ENCODE measurements around the gene PFKP. TPM values are rescaled to one million over a fixed set of nuclear protein-coding genes. Genes with fewer than 3 reads are reported as not detected.
A peak's percentile ranks its signal among the peaks of the same experiment; 100 is the strongest.

The PFKP gene
- total and polyA plus RNA-seq, 2 experiments from 2014 or later: 639 to 781 TPM

DNA sequence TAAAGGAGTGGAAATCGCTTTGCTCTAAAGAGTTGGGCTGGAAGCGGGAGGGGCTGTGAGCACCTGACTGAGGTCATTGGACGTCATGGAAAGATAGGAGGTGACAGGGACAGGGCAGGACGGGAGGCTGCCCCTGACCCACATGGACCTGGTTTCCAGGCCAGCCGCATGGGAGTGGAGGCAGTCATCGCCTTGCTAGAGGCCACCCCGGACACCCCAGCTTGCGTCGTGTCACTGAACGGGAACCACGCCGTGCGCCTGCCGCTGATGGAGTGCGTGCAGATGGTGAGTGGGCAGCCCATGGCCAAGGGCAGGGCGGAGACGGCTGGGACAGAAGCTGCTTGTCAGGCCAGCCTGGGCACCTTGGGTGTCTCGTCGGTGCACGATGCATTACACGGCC, 41.8 kb downstream of the PFKP start:
- Histone ChIP-seq H3K9me3 (ENCODE audit: low read depth) (no peaks in the 10 kb centered on the region), H3K36me3 (peaks cover 70% of the 10 kb centered on the region), H3K4me3 (no peak overlapping the region), H3K27ac (peak overlapping the region; percentile 71), H3K4me1 (ENCODE audit: low read depth) (peaks cover 19% of the 10 kb centered on the region), H3K27me3 (no peaks in the 10 kb centered on the region)
- TF ChIP-seq, protein P1, sequence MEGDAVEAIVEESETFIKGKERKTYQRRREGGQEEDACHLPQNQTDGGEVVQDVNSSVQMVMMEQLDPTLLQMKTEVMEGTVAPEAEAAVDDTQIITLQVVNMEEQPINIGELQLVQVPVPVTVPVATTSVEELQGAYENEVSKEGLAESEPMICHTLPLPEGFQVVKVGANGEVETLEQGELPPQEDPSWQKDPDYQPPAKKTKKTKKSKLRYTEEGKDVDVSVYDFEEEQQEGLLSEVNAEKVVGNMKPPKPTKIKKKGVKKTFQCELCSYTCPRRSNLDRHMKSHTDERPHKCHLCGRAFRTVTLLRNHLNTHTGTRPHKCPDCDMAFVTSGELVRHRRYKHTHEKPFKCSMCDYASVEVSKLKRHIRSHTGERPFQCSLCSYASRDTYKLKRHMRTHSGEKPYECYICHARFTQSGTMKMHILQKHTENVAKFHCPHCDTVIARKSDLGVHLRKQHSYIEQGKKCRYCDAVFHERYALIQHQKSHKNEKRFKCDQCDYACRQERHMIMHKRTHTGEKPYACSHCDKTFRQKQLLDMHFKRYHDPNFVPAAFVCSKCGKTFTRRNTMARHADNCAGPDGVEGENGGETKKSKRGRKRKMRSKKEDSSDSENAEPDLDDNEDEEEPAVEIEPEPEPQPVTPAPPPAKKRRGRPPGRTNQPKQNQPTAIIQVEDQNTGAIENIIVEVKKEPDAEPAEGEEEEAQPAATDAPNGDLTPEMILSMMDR (IDR thresholded peaks at IDR 0.05; ENCODE audit: low read depth, low read length): no peak
- DNase-seq (ENCODE audit: low read depth in 1 of 2, low spot score in 1 of 2): no peak

DNA sequence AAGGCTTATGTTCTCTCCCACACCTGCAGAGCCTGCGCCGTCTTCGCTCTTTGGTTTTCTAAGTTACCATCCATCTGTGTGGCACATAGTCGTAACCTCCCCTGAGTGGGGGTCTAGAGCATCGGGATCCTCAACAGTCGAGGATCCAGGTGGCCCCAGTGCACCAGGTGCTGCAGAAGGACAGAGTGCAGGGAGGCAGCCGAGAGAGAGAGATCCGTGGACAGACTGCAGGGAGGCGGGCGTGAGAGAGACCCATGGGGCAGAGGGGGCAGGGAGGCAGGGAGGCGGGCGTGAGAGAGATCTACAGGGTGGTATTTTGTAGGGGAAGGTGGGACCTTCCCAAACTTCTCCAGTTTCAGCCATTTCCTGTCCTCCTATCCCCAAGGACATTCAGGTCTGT, 42.3 kb downstream of the PFKP start:
- no peak overlapping the region for H3K4me3 ChIP-seq
- H3K27ac ChIP-seq: peak overlapping the region; percentile 71
- no peak for DNase-seq (ENCODE audit: low read depth in 1 of 2, low spot score in 1 of 2)
- TF ChIP-seq, protein P1 (IDR thresholded peaks at IDR 0.05; ENCODE audit: low read depth, low read length): no peak
- peaks cover 69% of the 10 kb centered on the region for H3K36me3 ChIP-seq
- H3K4me1 ChIP-seq (ENCODE audit: low read depth): peaks cover 19% of the 10 kb centered on the region
- H3K9me3 ChIP-seq (ENCODE audit: low read depth): no peaks in the 10 kb centered on the region
- H3K27me3 ChIP-seq: no peaks in the 10 kb centered on the region

DNA sequence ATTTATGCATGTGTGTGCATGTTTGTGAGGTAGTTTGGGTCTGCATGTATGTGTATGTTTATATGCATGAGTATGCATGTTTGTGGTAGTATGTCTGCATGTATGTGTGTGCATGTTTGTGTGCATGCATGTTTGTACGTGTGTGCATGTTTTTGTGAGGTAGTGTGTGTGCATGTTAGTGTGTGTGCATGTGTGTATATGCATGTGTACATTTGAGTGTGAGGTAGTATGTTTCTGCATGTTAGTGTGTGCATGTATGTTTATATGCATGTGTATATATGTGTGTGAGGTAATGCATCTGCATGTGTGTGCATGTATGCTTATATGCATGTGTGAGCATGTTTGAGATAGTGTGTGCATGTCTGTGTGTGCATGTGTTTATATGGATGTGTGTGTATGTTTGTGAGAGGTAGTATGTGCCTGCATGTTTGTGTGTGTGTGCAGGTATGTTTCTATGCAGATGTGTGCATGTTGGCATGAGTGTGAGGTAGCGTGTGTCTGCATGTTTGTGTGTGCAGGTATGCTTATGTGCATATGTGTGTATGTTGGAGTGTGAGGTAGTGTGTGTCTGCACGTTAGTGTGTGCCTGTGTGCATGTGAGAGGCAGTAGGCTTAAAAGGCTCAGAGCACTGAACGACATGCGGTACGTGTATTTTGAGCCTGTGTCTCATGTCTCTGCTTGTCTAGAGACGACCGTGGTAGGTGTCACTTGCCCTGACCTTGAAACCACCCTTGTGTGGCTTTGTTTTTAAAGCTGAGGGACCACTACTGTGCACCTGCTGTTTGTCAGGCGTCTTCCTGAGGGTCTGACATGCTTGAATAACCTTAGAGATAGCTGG, 43.7 kb downstream of the PFKP start:
- Histone ChIP-seq H3K27ac (peak overlapping the region; percentile 84), H3K4me3 (no peak overlapping the region), H3K4me1 (ENCODE audit: low read depth) (peaks cover 22% of the 10 kb centered on the region), H3K9me3 (ENCODE audit: low read depth) (no peaks in the 10 kb centered on the region), H3K27me3 (no peaks in the 10 kb centered on the region), H3K36me3 (peaks cover 68% of the 10 kb centered on the region)
- DNase-seq (ENCODE audit: low read depth in 1 of 2, low spot score in 1 of 2): peak in 1 of 2 donors; percentile 44
- TF ChIP-seq, protein P1 (IDR thresholded peaks at IDR 0.05; ENCODE audit: low read depth, low read length): no peak

DNA sequence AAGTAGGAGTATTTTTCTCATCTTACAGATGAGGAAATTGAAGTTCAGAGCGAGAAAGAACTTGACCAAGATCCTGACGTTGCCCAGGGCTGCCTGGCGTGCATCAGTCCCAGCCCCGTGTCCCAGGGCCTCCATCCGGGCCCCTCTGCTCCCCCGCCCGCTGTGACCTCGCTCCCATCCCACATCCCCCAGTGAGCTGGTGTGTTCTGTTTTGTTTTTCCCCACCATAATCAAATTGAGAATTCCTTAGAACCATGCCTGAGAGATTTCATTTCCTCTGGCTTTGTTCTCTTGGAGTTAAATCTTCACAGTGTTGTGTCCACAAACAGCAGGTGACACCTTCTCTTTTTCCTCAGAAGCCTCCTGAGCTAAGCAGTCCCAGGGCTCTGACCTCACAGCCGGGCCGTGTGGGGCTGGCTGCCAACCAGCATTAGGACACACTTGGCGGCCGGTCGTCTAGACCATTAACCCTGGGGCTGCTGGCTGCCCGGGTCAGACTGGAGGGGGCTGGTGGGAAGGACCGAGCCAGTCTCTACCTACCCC, 44.3 kb downstream of the PFKP start:
- Histone ChIP-seq H3K27ac (peak overlapping the region; percentile 84), H3K36me3 (peaks cover 75% of the 10 kb centered on the region), H3K4me1 (ENCODE audit: low read depth) (peaks cover 28% of the 10 kb centered on the region), H3K4me3 (no peak overlapping the region), H3K27me3 (no peaks in the 10 kb centered on the region), H3K9me3 (ENCODE audit: low read depth) (no peaks in the 10 kb centered on the region)
- DNase-seq (ENCODE audit: low read depth in 1 of 2, low spot score in 1 of 2): peak; percentile 27 to 35
- TF ChIP-seq, protein P1 (IDR thresholded peaks at IDR 0.05; ENCODE audit: low read depth, low read length): no peak

DNA sequence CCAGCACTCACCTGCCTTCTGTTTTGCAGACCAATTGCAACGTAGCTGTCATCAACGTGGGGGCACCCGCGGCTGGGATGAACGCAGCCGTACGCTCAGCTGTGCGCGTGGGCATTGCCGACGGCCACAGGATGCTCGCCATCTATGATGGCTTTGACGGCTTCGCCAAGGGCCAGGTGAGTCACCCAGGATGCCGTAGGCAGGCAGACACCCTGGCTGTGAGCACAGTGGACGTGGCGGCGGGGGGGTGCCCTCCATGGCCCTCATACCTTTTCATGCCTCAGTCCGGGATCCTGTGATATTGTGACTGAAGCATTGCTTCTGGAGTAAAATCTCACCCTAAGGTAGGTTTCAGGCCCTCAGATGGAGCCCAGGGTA, 46.0 kb downstream of the PFKP start:
- Histone ChIP-seq H3K36me3 (peaks cover 75% of the 10 kb centered on the region), H3K4me1 (ENCODE audit: low read depth) (peaks cover 33% of the 10 kb centered on the region), H3K4me3 (no peak overlapping the region), H3K27ac (peak overlapping the region; percentile 48), H3K9me3 (ENCODE audit: low read depth) (no peaks in the 10 kb centered on the region), H3K27me3 (no peaks in the 10 kb centered on the region)
- TF ChIP-seq, protein P1 (IDR thresholded peaks at IDR 0.05; ENCODE audit: low read depth, low read length): no peak
- no peak for DNase-seq (ENCODE audit: low read depth in 1 of 2, low spot score in 1 of 2)

Data from cardiac muscle cell (in vitro differentiated cells and primary cell).